H1 (cell line): Measurements from ENCODE around the gene SCO2. TPM values are rescaled to one million over a fixed set of nuclear protein-coding genes. Genes with fewer than 3 reads are reported as not detected.

ENCODE experiments used
- CTCF ChIA-PET: fragments of 300-600 bp; sonication (Branson Sonifier 250); formaldehyde crosslinking; loops from one replicate; lab custom pipeline; 2021; ENCODE audit not compliant: partially characterized antibody; lab: Charles Lee
- POLR2A ChIA-PET: fragments of 300-600 bp; sonication (Branson Sonifier 250); formaldehyde crosslinking; loops from one replicate; lab custom pipeline; 2021; ENCODE audit warnings: inconsistent platforms; ENCODE audit not compliant: partially characterized antibody; lab: Charles Lee
- DNase-seq, 2 experiments: peaks; one replicate each; pipeline versions ENCODE4 v3.0.0 to v3.0.0-alpha.2; 2010 to 2022; ENCODE audit warnings: low spot score in 2 of 2, low read depth in 1 of 2, mixed read lengths in 1 of 2
- FAIRE-seq: peaks from 2 replicates; lab custom pipeline; 2011; peaks lifted over from hg19 to GRCh38; lab: Jason Lieb, UNC
- H2AFZ ChIP-seq: 2 replicates; pipeline ENCODE4 v1.8.1; 2012; ENCODE audit warnings: low read length, inconsistent platforms
- H2AK5ac ChIP-seq: 2 replicates; pipeline ENCODE4 v1.6.1; 2013; ENCODE audit warnings: low read depth, low read length
- H2BK120ac ChIP-seq: replicated peaks from 2 replicates; pipeline ENCODE3; 2013; ENCODE audit warnings: low read depth, low read length, inconsistent platforms
- H2BK12ac ChIP-seq: 2 replicates; pipeline ENCODE4 v1.6.1; 2013; ENCODE audit warnings: low read depth, low read length
- H2BK15ac ChIP-seq: 2 replicates; pipeline ENCODE4 v1.6.1; 2013; ENCODE audit warnings: low read length
- H2BK20ac ChIP-seq: 2 replicates; pipeline ENCODE4 v1.6.1; 2013; ENCODE audit warnings: low read length
- H2BK5ac ChIP-seq: 2 replicates; pipeline ENCODE4 v1.6.1; 2013; ENCODE audit warnings: low read depth, low read length
- H3K14ac ChIP-seq: 2 replicates; pipeline ENCODE4 v1.6.1; 2013; ENCODE audit warnings: inconsistent platforms; ENCODE audit not compliant: insufficient read length
- H3K18ac ChIP-seq: 2 replicates; pipeline ENCODE4 v1.6.1; 2013; ENCODE audit warnings: low read length; ENCODE audit errors: extremely low read depth
- H3K23ac ChIP-seq: 2 replicates; pipeline ENCODE4 v1.6.1; 2013; ENCODE audit warnings: inconsistent platforms; ENCODE audit not compliant: insufficient read length
- H3K23me2 ChIP-seq: 2 replicates; pipeline ENCODE4 v1.6.1; 2013; ENCODE audit warnings: low read depth, low read length
- H3K27ac ChIP-seq: 2 replicates; pipeline ENCODE4 v1.6.1; 2011; ENCODE audit warnings: low read depth, low read length, inconsistent platforms
- H3K27me3 ChIP-seq, 4 experiments: replicated peaks in 1 of 4; 1 replicate in 1 of 4; 2 replicates in 3 of 4; pipeline versions ENCODE4 v1.6.1 to v1.8.1; 2011 to 2013; ENCODE audit warnings: low read length in 3 of 4, mild to moderate bottlenecking in 3 of 4, inconsistent platforms in 2 of 4, mixed read lengths in 2 of 4, moderate library complexity in 1 of 4; ENCODE audit not compliant: control insufficient read depth in 3 of 4, insufficient read depth in 3 of 4; ENCODE audit errors: extremely low read depth in 1 of 4
- H3K36me3 ChIP-seq, 4 experiments: 2 replicates each; pipeline versions ENCODE4 v1.6.1 to v1.8.1; 2011 to 2013; ENCODE audit warnings: mild to moderate bottlenecking in 4 of 4, low read length in 3 of 4, moderate library complexity in 2 of 4, control low read depth in 1 of 4, inconsistent platforms in 1 of 4; ENCODE audit not compliant: insufficient read depth in 4 of 4, control insufficient read depth in 2 of 4
- H3K4ac ChIP-seq: replicated peaks from 2 replicates; pipeline ENCODE3; 2013; ENCODE audit warnings: low read length, low read depth, mixed read lengths, inconsistent platforms; ENCODE audit not compliant: insufficient read length
- H3K4me1 ChIP-seq, 4 experiments: replicated peaks in 1 of 4; 1 replicate in 1 of 4; 2 replicates in 3 of 4; pipeline versions ENCODE4 v1.6.1 to v1.8.1; 2011 to 2013; ENCODE audit warnings: low read length in 3 of 4, inconsistent platforms in 2 of 4, mixed read lengths in 1 of 4; ENCODE audit not compliant: insufficient read depth in 4 of 4, control insufficient read depth in 3 of 4
- H3K4me2 ChIP-seq, 2 experiments: 2 replicates each; pipeline versions ENCODE4 v1.6.1 to v1.8.1; 2011 to 2013; ENCODE audit warnings: low read depth in 2 of 2, low read length in 2 of 2, control low read depth in 1 of 2, inconsistent platforms in 1 of 2, mild to moderate bottlenecking in 1 of 2; ENCODE audit not compliant: insufficient read depth in 1 of 2
- H3K4me3 ChIP-seq, 4 experiments: fragments of 200-600, 300-600 bp in 1 of 4; sonication (generic), shearing (Covaris generic), sonication (Bioruptor Twin) in 1 of 4; 2 replicates each; pipeline versions ENCODE4 v1.5.1 to v1.8.1; 2011 to 2016; ENCODE audit warnings: low read length in 4 of 4, low read depth in 3 of 4, control low read depth in 2 of 4, inconsistent platforms in 2 of 4, mild to moderate bottlenecking in 2 of 4, mixed read lengths in 1 of 4, moderate library complexity in 1 of 4; ENCODE audit not compliant: insufficient read depth in 2 of 4; ENCODE audit errors: extremely low read depth in 1 of 4
- H3K56ac ChIP-seq: replicated peaks from 2 replicates; pipeline ENCODE3; 2013; ENCODE audit warnings: low read depth, mild to moderate bottlenecking, mixed read lengths, low read length, inconsistent platforms; ENCODE audit not compliant: insufficient read length
- H3K79me1 ChIP-seq: 2 replicates; pipeline ENCODE4 v1.6.1; 2013; ENCODE audit warnings: low read depth, low read length, control low read depth
- H3K79me2 ChIP-seq, 2 experiments: 2 replicates each; pipeline versions ENCODE4 v1.6.1 to v1.8.1; 2012 to 2013; ENCODE audit warnings: low read length in 2 of 2, mild to moderate bottlenecking in 2 of 2, inconsistent platforms in 1 of 2; ENCODE audit not compliant: insufficient read depth in 2 of 2, control insufficient read depth in 1 of 2
- H3K9ac ChIP-seq, 4 experiments: replicated peaks in 1 of 4; 1 replicate in 1 of 4; 2 replicates in 3 of 4; pipeline versions ENCODE4 v1.6.1 to v1.8.1; 2011 to 2013; ENCODE audit warnings: low read depth in 3 of 4, low read length in 3 of 4, control low read depth in 2 of 4, mild to moderate bottlenecking in 2 of 4, moderate library complexity in 2 of 4, inconsistent platforms in 1 of 4; ENCODE audit errors: extremely low read depth in 1 of 4
- H3K9me3 ChIP-seq, 2 experiments: 2 replicates each; pipeline versions ENCODE4 v1.6.1 to v1.8.1; 2012 to 2013; ENCODE audit warnings: mild to moderate bottlenecking in 2 of 2, moderate library complexity in 2 of 2, control low read depth in 1 of 2, inconsistent platforms in 1 of 2, low read depth in 1 of 2, low read length in 1 of 2, mixed read lengths in 1 of 2; ENCODE audit not compliant: insufficient read depth in 2 of 2
- H4K20me1 ChIP-seq, 2 experiments: replicated peaks in 1 of 2; 2 replicates each; pipeline versions ENCODE3 to v1.8.1; 2011 to 2013; ENCODE audit warnings: inconsistent platforms in 2 of 2, low read length in 2 of 2, mild to moderate bottlenecking in 1 of 2; ENCODE audit not compliant: insufficient read depth in 2 of 2, control insufficient read depth in 1 of 2
- H4K5ac ChIP-seq: 2 replicates; pipeline ENCODE4 v1.6.1; 2013; ENCODE audit warnings: low read length, low read depth, mixed read lengths, inconsistent platforms; ENCODE audit not compliant: insufficient read length
- H4K8ac ChIP-seq: 2 replicates; pipeline ENCODE4 v1.8.0; 2013; ENCODE audit warnings: mild to moderate bottlenecking, moderate library complexity, low read length, inconsistent platforms; ENCODE audit not compliant: insufficient read depth; ENCODE audit errors: extremely low read depth
- H4K91ac ChIP-seq: replicated peaks from 2 replicates; pipeline ENCODE3; 2013; ENCODE audit warnings: low read length, mixed read lengths, inconsistent platforms; ENCODE audit not compliant: insufficient read length
- CTBP2 ChIP-seq: IDR thresholded peaks from 2 replicates; pipeline ENCODE4 v1.7.0; 2011; ENCODE audit warnings: borderline replicate concordance, mild to moderate bottlenecking, moderate library complexity, mixed read lengths, low read length; ENCODE audit not compliant: insufficient read depth, insufficient read length
- CTCF ChIP-seq, 3 experiments: IDR thresholded peaks; 1 replicate in 2 of 3; 2 replicates in 1 of 3; pipeline versions ENCODE4 v1.5.1 to v1.6.1; 2011; ENCODE audit warnings: low read length in 3 of 3, mild to moderate bottlenecking in 3 of 3, inconsistent platforms in 2 of 3, low read depth in 1 of 3, moderate library complexity in 1 of 3; ENCODE audit not compliant: insufficient read depth in 1 of 3; ENCODE audit errors: control extremely low read depth in 1 of 3
- HDAC6 ChIP-seq: IDR thresholded peaks from one replicate; pipeline ENCODE4 v1.7.1; 2012; ENCODE audit warnings: low read depth, mild to moderate bottlenecking, inconsistent platforms, low read length, moderate library complexity
- MAFK ChIP-seq: IDR thresholded peaks from 2 replicates; pipeline ENCODE4 v1.6.1; 2012; ENCODE audit warnings: low read depth, mild to moderate bottlenecking, improper control_type of control experiment, low read length
- RAD21 ChIP-seq, 2 experiments: IDR thresholded peaks in 1 of 2; conservative IDR thresholded peaks in 1 of 2; 2 replicates each; pipeline ENCODE4 v1.6.1; 2011; ENCODE audit warnings: low read depth in 2 of 2, low read length in 2 of 2, improper control_type of control experiment in 1 of 2, inconsistent platforms in 1 of 2, mild to moderate bottlenecking in 1 of 2, moderate library complexity in 1 of 2
- SP4 ChIP-seq: IDR thresholded peaks from 2 replicates; pipeline ENCODE4 v1.6.1; 2012; ENCODE audit warnings: low read length, inconsistent platforms
- SRF ChIP-seq: IDR thresholded peaks from 2 replicates; pipeline ENCODE4 v1.6.1; 2011; ENCODE audit warnings: mild to moderate bottlenecking, low read depth, low read length, moderate library complexity
- WGBS, 2 experiments: shearing (Covaris generic) in 1 of 2; methylation state at CpG; one replicate each; pipeline versions ENCODE4 v1.1.6 to v1.1.7; 2013 to 2015; ENCODE audit warnings: low lambda C conversion rate in 2 of 2, mixed read lengths in 2 of 2, inconsistent platforms in 1 of 2, low coverage in 1 of 2, missing lambda C conversion rate in 1 of 2; ENCODE audit not compliant: insufficient replicate concordance in 2 of 2, insufficient coverage in 1 of 2, insufficient read length in 1 of 2; ENCODE audit errors: extremely low coverage in 1 of 2, missing lambda C conversion rate in 1 of 2; 5-methylcytosine and 5-hydroxymethylcytosine counted together
- polyA plus RNA-seq, 7 experiments: library from polyadenylated mRNA; depleted of rRNA in 3 of 7; stranded (reverse) in 5 of 7; unstranded in 2 of 7; fragments of >200 nt in 5 of 7; fragments of 200-250 nt in 2 of 7; gene quantifications; 1 replicate in 5 of 7; 2 replicates in 1 of 7; 4 replicates in 1 of 7; pipeline versions ENCODE4 v1.2.1 to v1.2.3, GENCODE V29; 2011 to 2013; ENCODE audit warnings: missing spikeins in 2 of 7, mixed read lengths in 2 of 7
- total RNA-seq: library from RNA; stranded (reverse); fragmentation: NEBNext Ultra II Directional; extraction: Animal tissue kit (Norgen Biotek cat#: 25700); gene quantifications from 2 replicates; pipeline ENCODE4 v1.2.1, GENCODE V29; 2021
- TF ChIP-seq, protein P1 (sequence below): IDR thresholded peaks from 2 replicates; pipeline ENCODE4 v1.6.1; 2012; ENCODE audit warnings: inconsistent platforms

SCO2 gene
- total and polyA plus RNA-seq, 2 of the 8 experiments (the other 6 are each of a cell fraction or from before 2014, with no cell fraction given) = 2.0 TPM; not detected in 1

DNA sequence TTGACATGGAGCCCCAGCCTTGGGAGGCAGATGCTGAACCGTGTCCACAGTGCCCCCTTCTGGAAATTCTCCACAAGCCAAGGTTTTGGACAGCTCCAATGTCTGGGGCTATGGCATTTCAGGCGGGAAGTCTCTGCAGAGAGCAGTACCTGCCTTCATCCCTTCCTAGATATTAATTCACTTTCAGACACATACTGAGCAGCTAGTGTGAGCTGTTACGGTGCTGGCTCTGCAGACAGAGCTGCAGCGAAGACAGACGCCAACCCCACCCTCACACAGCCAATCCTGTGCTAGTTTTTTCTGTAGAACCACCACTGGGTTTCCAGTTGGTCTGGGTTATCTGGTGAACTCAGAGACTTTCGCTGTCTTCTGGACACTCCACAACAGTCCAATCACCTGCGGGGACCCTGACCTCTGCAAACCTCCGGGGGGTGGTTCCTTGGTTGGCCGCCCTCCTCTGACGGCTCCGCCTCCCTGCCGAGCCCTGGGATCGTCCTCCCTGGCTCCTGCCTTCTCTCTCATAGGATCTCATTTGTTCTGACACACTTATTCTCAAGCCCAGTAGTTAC, 27.0 kb downstream of the SCO2 start:
- Histone ChIP-seq H3K4me1 (peaks cover 0 to 3% (median 0%) of the 10 kb centered on the region in 4 experiments; a peak in 2 of 7 replicates), H3K18ac (no peak overlapping the region), H2BK15ac (no peak overlapping the region; the same call in 1 of the 2 replicates), H3K27me3 (no peaks in the 10 kb centered on the region), H4K8ac (no peak overlapping the region; the same call in 1 of the 2 replicates), H2BK5ac (no peak overlapping the region), H3K4me2 (no peak overlapping the region), H2BK20ac (no peak overlapping the region), H3K23ac (no peak overlapping the region), H2BK120ac (no peak overlapping the region), H3K36me3 (no peaks in the 10 kb centered on the region), H3K79me1 (no peaks in the 10 kb centered on the region), H3K23me2 (no peaks in the 10 kb centered on the region), H3K14ac (no peak overlapping the region), H4K5ac (no peak overlapping the region), H2AFZ (no peak overlapping the region), H4K20me1 (no peaks in the 10 kb centered on the region), H3K79me2 (no peaks in the 10 kb centered on the region), H3K4me3 (no peak overlapping the region; a peak in 1 of 8 replicates), H4K91ac (no peak overlapping the region), H3K9me3 (no peaks in the 10 kb centered on the region), H3K56ac (no peak overlapping the region), H2AK5ac (no peak overlapping the region), H2BK12ac (no peak overlapping the region), H3K27ac (no peak overlapping the region), H3K9ac (no peak overlapping the region), H3K4ac (no peak overlapping the region)
- WGBS, 2 experiments = 53% methylated on average over 13 of the region's 13 CpGs; no CpG with 5 or more reads in 1 of the 2 experiments
- peak; percentile 95 for FAIRE-seq
- DNase-seq = peak; percentile 56 to 87
- POLR2A ChIA-PET = interaction anchor here (0.6 to 3.8 kb wide), 5 partner anchors 8 to 75 kb away, joined by 3 to 20 read pairs (median 5); partner anchors contain the start of genes ADM2 and MIOX
- CTCF ChIA-PET = interaction anchor here (0.8 to 4.5 kb wide), 30 partner anchors 9 to 248 kb away, joined by 3 to 54 read pairs (median 4); partner anchors contain the start of genes ADM2, LMF2, MIOX and NCAPH2
- TF ChIP-seq RAD21 (IDR thresholded peaks at IDR 0.05 in 1 of 2, conservative IDR thresholded peaks at IDR 0.05 in 1 of 2; ENCODE audit: low read depth in 2 of 2, low read length in 2 of 2) (peak; percentile 84 to 86), SRF (no peak), CTBP2 (no peak), CTCF (IDR thresholded peaks at IDR 0.05; ENCODE audit: control extremely low read depth in 1 of 3, insufficient read depth in 1 of 3, low read depth in 1 of 3, low read length in 3 of 3) (peak; percentile 73 to 93 (median 88)), HDAC6 (no peak), MAFK (no peak), SP4 (no peak)
- TF ChIP-seq, protein P1, sequence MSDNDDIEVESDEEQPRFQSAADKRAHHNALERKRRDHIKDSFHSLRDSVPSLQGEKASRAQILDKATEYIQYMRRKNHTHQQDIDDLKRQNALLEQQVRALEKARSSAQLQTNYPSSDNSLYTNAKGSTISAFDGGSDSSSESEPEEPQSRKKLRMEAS = 0 out of 2 replicates have a peak, but pooled peaks have one; percentile 8
